ENCODE results near the gene PTPRT.

DNA sequence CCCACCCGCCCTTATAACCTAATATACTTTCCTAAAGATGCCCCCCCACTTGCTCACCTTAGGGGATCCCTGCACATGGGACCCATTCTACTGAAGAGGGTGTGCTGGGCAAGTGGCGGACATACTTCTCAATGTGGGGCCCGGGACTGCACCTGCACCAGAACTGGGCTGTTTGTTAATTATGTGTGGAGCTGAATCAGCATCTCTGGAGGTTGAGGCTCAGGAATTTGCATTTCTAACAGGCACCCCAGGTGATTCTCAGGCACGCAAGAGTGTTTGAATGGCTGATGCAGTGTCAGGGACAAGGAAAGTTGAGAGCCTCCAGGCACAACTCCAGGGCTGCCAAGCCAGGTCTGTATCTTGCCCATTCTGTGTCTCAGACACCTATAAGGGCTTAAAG lies 8.9 kb upstream of the PTPRT start:
- TF ChIP-seq CTCF (IDR thresholded peaks at IDR 0.05) (no peak), POLR2A (IDR thresholded peaks at IDR 0.05) (no peak)
